Fibroblast of mammary gland (primary cell): ENCODE data around the gene PHF24.
"Not testable (repeated sequence)": the region's sequence is repeated elsewhere in the genome, so short reads cannot be mapped to it uniquely, and the experiment has no call there.

ENCODE experiments used
- DNase-seq: peaks from one replicate; pipeline ENCODE4 v3.0.0-alpha.2; 2010; ENCODE audit warnings: low read depth
- H3K4me3 ChIP-seq: 2 replicates; pipeline ENCODE4 v1.5.1; 2011; ENCODE audit warnings: low read depth, mild to moderate bottlenecking, low read length, moderate library complexity; ENCODE audit not compliant: control insufficient read depth
- TF ChIP-seq, protein P1 (sequence below): conservative IDR thresholded peaks from 2 replicates; pipeline ENCODE4 v1.5.1; 2011; ENCODE audit warnings: low read depth, low read length, inconsistent platforms; ENCODE audit not compliant: control insufficient read depth, insufficient read depth

PHF24 gene

DNA sequence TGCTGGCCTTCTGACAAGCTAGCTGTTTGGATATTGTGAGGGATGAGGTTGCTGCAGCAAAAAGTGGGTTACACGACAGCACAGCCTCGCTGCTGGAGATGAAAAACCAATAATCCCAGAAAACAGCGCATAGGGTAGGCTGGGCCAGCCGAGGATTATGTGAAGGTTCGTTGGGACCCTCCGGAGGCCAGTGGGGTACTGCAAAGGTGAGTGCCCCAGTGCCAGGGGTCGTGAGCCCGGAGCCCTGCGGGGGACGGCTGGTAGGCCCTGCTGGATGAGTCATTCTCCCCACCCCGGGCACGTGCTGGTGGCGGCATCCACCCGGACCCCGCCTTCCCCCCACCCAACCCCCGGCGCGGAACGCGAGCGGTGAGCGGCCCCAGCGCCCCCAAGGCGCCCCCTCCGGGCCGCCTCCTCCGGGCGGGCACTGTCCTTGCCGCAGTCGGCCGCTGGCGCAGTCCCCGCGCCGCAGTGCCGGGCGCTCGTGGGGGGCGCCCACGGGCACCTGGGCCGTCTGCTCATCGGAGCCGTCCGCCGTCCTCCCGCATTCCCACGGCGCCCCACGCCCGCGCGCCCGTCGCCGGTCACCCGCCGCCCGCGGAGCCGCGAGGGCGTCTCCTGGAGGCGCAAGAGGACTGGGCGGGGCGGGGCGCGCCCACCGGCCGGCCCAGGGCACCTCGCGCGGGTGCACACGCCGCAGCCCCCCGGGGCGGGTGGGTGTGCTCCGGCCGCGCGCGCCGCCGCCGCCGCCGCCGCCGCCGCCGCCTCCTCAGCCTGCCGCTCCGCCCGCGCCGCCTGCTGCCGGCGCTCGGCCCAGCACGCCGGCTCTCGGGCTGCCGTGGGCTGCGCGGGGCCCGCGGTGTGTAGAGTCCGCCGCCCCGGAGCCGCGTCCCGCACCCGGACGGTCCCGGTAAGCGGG is at the start of gene PHF24:
Gene PHF24, plus strand, starts transcription at position 794 of the 919 bp plus-strand sequence. CDS start 13,014 bp downstream, outside the sequence.
- H3K4me3 ChIP-seq = no peak within 1 kb of the TSS
- TF ChIP-seq, protein P1, sequence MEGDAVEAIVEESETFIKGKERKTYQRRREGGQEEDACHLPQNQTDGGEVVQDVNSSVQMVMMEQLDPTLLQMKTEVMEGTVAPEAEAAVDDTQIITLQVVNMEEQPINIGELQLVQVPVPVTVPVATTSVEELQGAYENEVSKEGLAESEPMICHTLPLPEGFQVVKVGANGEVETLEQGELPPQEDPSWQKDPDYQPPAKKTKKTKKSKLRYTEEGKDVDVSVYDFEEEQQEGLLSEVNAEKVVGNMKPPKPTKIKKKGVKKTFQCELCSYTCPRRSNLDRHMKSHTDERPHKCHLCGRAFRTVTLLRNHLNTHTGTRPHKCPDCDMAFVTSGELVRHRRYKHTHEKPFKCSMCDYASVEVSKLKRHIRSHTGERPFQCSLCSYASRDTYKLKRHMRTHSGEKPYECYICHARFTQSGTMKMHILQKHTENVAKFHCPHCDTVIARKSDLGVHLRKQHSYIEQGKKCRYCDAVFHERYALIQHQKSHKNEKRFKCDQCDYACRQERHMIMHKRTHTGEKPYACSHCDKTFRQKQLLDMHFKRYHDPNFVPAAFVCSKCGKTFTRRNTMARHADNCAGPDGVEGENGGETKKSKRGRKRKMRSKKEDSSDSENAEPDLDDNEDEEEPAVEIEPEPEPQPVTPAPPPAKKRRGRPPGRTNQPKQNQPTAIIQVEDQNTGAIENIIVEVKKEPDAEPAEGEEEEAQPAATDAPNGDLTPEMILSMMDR = no peak
- no peak for DNase-seq

DNA sequence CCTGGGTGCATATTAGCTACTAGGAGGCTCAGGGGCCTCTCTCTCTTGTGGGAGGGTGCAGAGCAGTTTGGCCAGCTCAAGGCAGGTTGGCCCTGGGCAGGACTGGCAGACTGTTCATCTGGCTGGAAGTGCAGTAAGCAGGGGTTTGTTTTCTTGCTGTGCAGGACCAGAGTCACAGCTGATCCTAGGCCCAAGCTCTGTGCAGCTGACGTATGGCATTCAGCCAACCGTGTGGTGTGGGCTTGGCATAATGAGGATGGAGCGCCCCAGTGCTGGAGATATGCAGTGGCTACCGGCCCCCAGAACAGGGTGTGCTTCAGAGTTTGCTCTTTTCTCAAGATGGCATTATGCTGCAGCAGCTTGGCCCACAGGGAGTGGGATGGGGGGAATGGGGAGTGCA is 31.0 kb upstream of the PHF24 start:
- H3K4me3 ChIP-seq = no peak overlapping the region
- no peak for DNase-seq
- TF ChIP-seq, protein P1 = no peak

DNA sequence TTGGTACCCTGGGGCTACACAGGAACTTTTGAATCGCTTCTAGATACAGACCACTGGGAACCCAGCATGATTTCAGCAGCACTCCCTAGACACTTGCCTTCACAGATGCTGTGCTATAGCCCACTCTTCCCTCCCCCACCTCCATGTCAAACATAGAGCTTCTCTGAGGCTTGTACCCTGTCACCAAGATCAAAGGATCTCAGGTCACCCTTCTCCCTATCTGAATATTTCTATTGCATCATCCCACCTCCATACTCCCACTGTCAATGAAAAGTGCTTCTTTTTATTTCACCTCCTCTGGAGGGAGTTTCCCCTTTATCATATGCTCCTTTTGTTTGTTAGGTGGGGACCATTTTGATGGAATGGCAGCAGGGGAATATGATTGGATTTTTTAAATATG is 29.2 kb upstream of the PHF24 start:
- no peak for DNase-seq
- H3K4me3 ChIP-seq = no peak overlapping the region
- TF ChIP-seq, protein P1 = no peak

DNA sequence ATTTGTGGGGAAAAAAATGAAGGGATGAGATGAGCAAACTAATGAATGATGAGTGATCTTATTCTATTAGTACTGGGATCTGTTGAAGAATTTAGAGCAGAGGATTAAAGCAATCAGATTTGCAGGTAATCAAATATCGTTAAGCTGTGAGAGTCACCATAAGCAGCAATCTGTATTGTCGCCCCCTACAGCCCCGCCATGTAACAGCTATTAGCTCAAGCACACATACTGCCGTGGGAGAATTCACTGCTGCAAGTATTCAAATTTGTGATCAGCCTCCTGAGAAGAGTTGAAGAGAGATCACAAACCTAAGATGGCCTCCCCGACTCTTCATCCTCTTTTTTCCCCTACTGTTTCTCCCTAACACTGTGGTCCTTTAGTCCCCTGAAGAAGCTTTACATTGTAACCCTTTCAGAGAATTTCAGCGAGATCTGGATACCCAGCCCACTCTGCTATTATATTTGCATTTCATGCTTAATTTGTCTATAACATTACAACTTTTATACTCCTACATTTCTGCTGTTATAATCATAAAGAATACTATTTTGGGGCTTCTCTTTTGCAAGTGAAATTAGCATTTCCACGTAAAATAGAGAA is 28.5 kb upstream of the PHF24 start:
- DNase-seq = peak; percentile 22
- TF ChIP-seq, protein P1 = peak; percentile 74
- H3K4me3 ChIP-seq = no peak overlapping the region

DNA sequence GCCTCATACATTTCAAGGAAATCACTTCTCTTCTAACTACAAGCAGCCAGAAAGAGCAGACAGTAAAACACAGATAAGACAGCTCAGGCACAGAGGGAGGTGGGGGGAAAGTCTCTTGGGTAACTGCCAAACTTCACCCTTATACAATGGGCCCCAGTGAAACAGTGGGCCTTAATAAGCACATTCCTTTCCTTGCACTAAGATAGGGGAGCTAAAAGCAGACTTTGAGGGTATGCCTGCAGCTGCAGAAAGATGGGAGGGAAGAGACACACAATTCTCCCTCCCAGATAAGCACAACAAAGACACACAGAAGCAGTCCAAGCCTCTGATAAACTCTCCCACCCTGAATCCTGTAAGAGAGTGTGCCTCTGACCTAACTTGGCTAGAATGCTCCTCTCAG is 18.1 kb upstream of the PHF24 start:
- not testable (repeated sequence) for H3K4me3 ChIP-seq, DNase-seq

DNA sequence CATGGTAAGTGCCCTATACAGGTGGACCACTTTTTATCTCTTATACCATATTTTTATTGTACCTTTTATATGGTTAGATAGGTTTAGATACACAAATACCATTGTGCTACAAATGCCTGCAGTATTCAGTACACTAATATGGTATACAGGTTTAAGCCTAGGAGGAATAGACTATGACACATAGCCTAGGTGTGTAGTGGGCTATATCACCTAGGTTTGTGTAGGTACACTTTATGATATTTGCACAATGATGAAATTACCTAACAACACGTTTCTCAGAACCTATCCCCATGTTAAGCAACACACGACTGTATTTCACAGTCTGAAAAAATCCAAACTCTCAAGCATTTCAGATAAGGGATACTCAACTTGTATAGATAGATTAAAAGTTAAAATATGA is 9.6 kb upstream of the PHF24 start:
- TF ChIP-seq, protein P1 = no peak
- H3K4me3 ChIP-seq = no peak overlapping the region
- DNase-seq = no peak

DNA sequence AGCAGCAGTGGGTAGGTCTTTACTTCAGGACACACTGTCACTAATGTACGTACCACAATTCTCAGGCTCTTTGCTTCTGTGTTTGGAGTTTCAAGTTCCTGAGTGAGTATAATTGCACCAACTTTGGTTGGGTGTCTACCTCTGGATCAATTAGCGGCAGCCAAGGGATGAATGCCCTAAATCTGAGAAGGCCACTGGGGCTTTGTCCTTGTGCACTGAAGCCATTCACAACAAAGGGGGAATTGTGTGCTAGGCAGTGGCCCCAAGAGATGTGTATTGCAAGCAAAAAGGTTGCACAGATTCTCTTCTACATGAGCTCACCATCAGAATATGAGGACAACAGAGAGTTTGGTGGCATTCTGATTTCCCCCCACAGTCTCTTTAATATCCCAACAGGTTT is 3.9 kb upstream of the PHF24 start:
- TF ChIP-seq, protein P1 = no peak
- H3K4me3 ChIP-seq = no peak overlapping the region
- no peak for DNase-seq

DNA sequence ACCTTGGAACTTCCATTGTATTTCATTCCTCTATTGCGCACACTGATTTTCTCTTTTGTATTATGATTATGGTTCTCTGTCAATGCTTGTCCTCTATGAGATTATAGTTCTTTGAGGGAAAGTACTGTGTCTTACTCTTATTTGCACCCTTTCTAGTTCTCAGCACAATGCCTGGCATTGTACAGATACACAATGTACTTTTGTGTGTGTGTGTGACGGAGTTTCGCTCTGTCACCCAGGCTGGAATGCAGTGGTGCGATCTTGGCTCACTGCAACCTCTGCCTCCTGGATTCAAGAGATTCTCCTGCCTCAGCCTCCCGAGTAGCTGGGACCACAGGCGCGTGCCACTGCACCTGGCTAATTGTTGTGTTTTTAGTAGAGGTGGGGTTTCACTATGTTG is 2.0 kb upstream of the PHF24 start:
- not testable (repeated sequence) for H3K4me3 ChIP-seq, DNase-seq
